Ramos (cell line): ENCODE results near the gene NEUROD6.

Source experiments
- in situ Hi-C: fragments of 300-500 bp; cut with MboI; formaldehyde crosslinking; loops from one replicate; pipeline ENCODE4 v1.14.3; 2022; ENCODE audit warnings: low sequenced_read_pairs; ENCODE audit not compliant: unreplicated experiment

The NEUROD6 gene

GRCh38 chr7:31335161-31335856, 5.2 kb downstream of the NEUROD6 start:
- in situ Hi-C loops, result no loop called here

- in situ Hi-C loops, result no loop called here
Observed at GRCh38 chr7:31333291-31333690, 7.2 kb downstream of the NEUROD6 start.

- in situ Hi-C loops, result no loop called here
Observed at GRCh38 chr7:31327071-31327470, 13.5 kb downstream of the NEUROD6 start.

GRCh38 chr7:31326416-31326815, 14.1 kb downstream of the NEUROD6 start:
- in situ Hi-C loops, result no loop called here

- in situ Hi-C loops, result no loop called here
Observed at GRCh38 chr7:31323101-31323500, 17.4 kb downstream of the NEUROD6 start.

GRCh38 chr7:31320675-31321074, 19.9 kb downstream of the NEUROD6 start:
- in situ Hi-C loops, result no loop called here

- in situ Hi-C loops, result no loop called here
Observed at GRCh38 chr7:31318313-31318712, 22.2 kb downstream of the NEUROD6 start.

- in situ Hi-C loops, result no loop called here
Observed at GRCh38 chr7:31316876-31317275, 23.6 kb downstream of the NEUROD6 start.

GRCh38 chr7:31315758-31316157, 24.8 kb downstream of the NEUROD6 start:
- in situ Hi-C loops, result no loop called here

GRCh38 chr7:31314781-31315180, 25.7 kb downstream of the NEUROD6 start:
- in situ Hi-C loops, result no loop called here

GRCh38 chr7:31312889-31313288, 27.6 kb downstream of the NEUROD6 start:
- in situ Hi-C loops, result no loop called here

GRCh38 chr7:31311552-31311951, 29.0 kb downstream of the NEUROD6 start:
- in situ Hi-C loops, result no loop called here

GRCh38 chr7:31310321-31310935, 30.1 kb downstream of the NEUROD6 start:
- in situ Hi-C loops, result no loop called here

- in situ Hi-C loops, result no loop called here
Observed at GRCh38 chr7:31309407-31309806, 31.1 kb downstream of the NEUROD6 start.

GRCh38 chr7:31308652-31309051, 31.9 kb downstream of the NEUROD6 start:
- in situ Hi-C loops, result no loop called here

GRCh38 chr7:31307972-31308371, 32.6 kb downstream of the NEUROD6 start:
- in situ Hi-C loops, result no loop called here

GRCh38 chr7:31305260-31305659, 35.3 kb downstream of the NEUROD6 start:
- in situ Hi-C loops, result no loop called here

GRCh38 chr7:31304446-31304845, 36.1 kb downstream of the NEUROD6 start:
- in situ Hi-C loops, result no loop called here

- in situ Hi-C loops, result no loop called here
Observed at GRCh38 chr7:31302356-31302755, 38.2 kb downstream of the NEUROD6 start.

- in situ Hi-C loops, result no loop called here
Observed at GRCh38 chr7:31299336-31299735, 41.2 kb downstream of the NEUROD6 start.

- in situ Hi-C loops, result no loop called here
Observed at GRCh38 chr7:31290601-31291000, 49.9 kb downstream of the NEUROD6 start.
